Lung (tissue), 12 donors: ENCODE data around the gene MYO5A. TPM values are rescaled to one million over a fixed set of nuclear protein-coding genes. Genes with fewer than 3 reads are reported as not detected.

ENCODE experiments used
- ATAC-seq: fragments of 200-7000 bp; cut with Tn5 transposase; one replicate; pipeline ENCODE4 v1.9.1; 2020; ENCODE audit warnings: moderate number of reproducible peaks; ENCODE audit not compliant: insufficient read depth, low FRiP score
- DNase-seq, 3 donors: peaks; one replicate each; pipeline ENCODE4 v3.0.0-alpha.2; 2013 to 2017
- H3K27ac ChIP-seq, 2 donors: one replicate each; pipeline ENCODE4 v1.5.1; 2013; ENCODE audit warnings: mild to moderate bottlenecking in 2 of 2, moderate library complexity in 2 of 2, control low read depth in 1 of 2, inconsistent platforms in 1 of 2, low read depth in 1 of 2, low read length in 1 of 2
- H3K27me3 ChIP-seq, 3 donors: one replicate each; pipeline ENCODE4 v1.5.1; 2013; ENCODE audit warnings: low read length in 2 of 3; ENCODE audit not compliant: control insufficient read depth in 3 of 3, insufficient read depth in 3 of 3
- H3K36me3 ChIP-seq, 4 donors: one replicate each; pipeline ENCODE4 v1.5.1; 2013; ENCODE audit warnings: low read length in 4 of 4, mild to moderate bottlenecking in 1 of 4, moderate library complexity in 1 of 4; ENCODE audit not compliant: control insufficient read depth in 4 of 4, insufficient read depth in 4 of 4
- H3K4me1 ChIP-seq, 5 donors: one replicate each; pipeline ENCODE4 v1.5.1; 2013; ENCODE audit warnings: low read length in 5 of 5, mild to moderate bottlenecking in 2 of 5, moderate library complexity in 1 of 5; ENCODE audit not compliant: control insufficient read depth in 5 of 5, insufficient read depth in 5 of 5
- H3K4me3 ChIP-seq: one replicate; pipeline ENCODE4 v1.5.1; 2013; ENCODE audit warnings: mild to moderate bottlenecking, control low read depth, moderate library complexity
- H3K9ac ChIP-seq, 2 donors: one replicate each; pipeline ENCODE4 v1.5.1; 2013; ENCODE audit warnings: low read length in 2 of 2, control low read depth in 1 of 2; ENCODE audit not compliant: insufficient read depth in 1 of 2
- H3K9me3 ChIP-seq, 4 donors: one replicate each; pipeline ENCODE4 v1.5.1; 2013; ENCODE audit warnings: low read length in 3 of 4, mild to moderate bottlenecking in 1 of 4, moderate library complexity in 1 of 4; ENCODE audit not compliant: control insufficient read depth in 4 of 4, insufficient read depth in 3 of 4
- CTCF ChIP-seq: IDR thresholded peaks from 2 replicates; pipeline ENCODE4 v1.5.1; 2012; ENCODE audit warnings: mild to moderate bottlenecking; ENCODE audit errors: control extremely low read depth, extremely low read depth
- WGBS, 2 donors: extraction: QIAGEN DNeasy Blood & Tissue Kit; methylation state at CpG; one replicate each; pipeline ENCODE4 v1.1.7; 2013; 5-methylcytosine and 5-hydroxymethylcytosine counted together
- polyA plus RNA-seq, 2 donors: library from polyadenylated mRNA; stranded (reverse); fragments of 200-250 nt; gene quantifications; one replicate each; pipeline ENCODE4 v1.2.1, GENCODE V29; 2013
- total RNA-seq, 2 donors: library from RNA; depleted of rRNA in 1 of 2; stranded (reverse); fragments of >200 nt in 1 of 2; gene quantifications; one replicate each; pipeline ENCODE4 v1.2.1, GENCODE V29; 2014 to 2021
- donor health status: control.
- donor health status: control.
- donor health status: Bipolar disorder and iron deficiency.
- donor health status: healthy.
- donor health status: DM: yes; HTN: yes; CAD: no.

Gene MYO5A
- total and polyA plus RNA-seq, 4 donors, result 4.5 to 30.5 (median 13.3) TPM

- Histone ChIP-seq H3K27me3 (no peaks in the 10 kb centered on the region), H3K36me3 (peaks cover 0 to 11% (median 2%) of the 10 kb centered on the region in 4 donors), H3K4me1 (peaks cover 0 to 25% (median 6%) of the 10 kb centered on the region in 5 donors), H3K4me3 (no peak overlapping the region), H3K9me3 (no peaks in the 10 kb centered on the region), H3K27ac (no peak overlapping the region), H3K9ac (no peak overlapping the region)
- WGBS, 2 donors, result 85 to 86% methylated on average over 4 of the region's 4 CpGs
- DNase-seq (no peak), ATAC-seq (no peak)
- TF ChIP-seq CTCF, result no peak
These were observed 34.9 kb upstream of the MYO5A start for GRCh38 chr15:52563501-52564060.

GRCh38 chr15:52559575-52559974 is 30.9 kb upstream of the MYO5A start:
- 84 to 86% methylated on average over 2 of the region's 2 CpGs for WGBS, 2 donors
- peaks cover 0 to 16% (median 2%) of the 10 kb centered on the region in 4 donors for H3K36me3 ChIP-seq
- no peaks in the 10 kb centered on the region for H3K27me3 ChIP-seq
- no peak for TF ChIP-seq CTCF
- H3K4me3 ChIP-seq, result no peak overlapping the region
- DNase-seq, result no peak
- H3K9me3 ChIP-seq, result no peaks in the 10 kb centered on the region
- H3K4me1 ChIP-seq, result peaks cover 0 to 10% (median 0%) of the 10 kb centered on the region in 5 donors
- peak overlapping the region in 1 of 2 donors; percentile 33 for H3K27ac ChIP-seq
- no peak for ATAC-seq
- H3K9ac ChIP-seq, result no peak overlapping the region

GRCh38 chr15:52559022-52559421 is 30.3 kb upstream of the MYO5A start:
- no peak for TF ChIP-seq CTCF
- 83 to 89% methylated on average over 6 of the region's 6 CpGs for WGBS, 2 donors
- H3K27me3 ChIP-seq, result no peaks in the 10 kb centered on the region

GRCh38 chr15:52558196-52558595 is 29.5 kb upstream of the MYO5A start:
- Histone ChIP-seq H3K27me3 (no peaks in the 10 kb centered on the region), H3K9ac (no peak overlapping the region), H3K4me3 (no peak overlapping the region), H3K9me3 (no peaks in the 10 kb centered on the region), H3K36me3 (peaks cover 0 to 13% (median 4%) of the 10 kb centered on the region in 4 donors), H3K27ac (no peak overlapping the region), H3K4me1 (peaks cover 0 to 12% (median 0%) of the 10 kb centered on the region in 5 donors)
- peak; percentile 47 for ATAC-seq
- no peak for TF ChIP-seq CTCF
- WGBS, 2 donors, result 85 to 88% methylated on average over 5 of the region's 5 CpGs
- no peak for DNase-seq

More at GRCh38 chr15:52559022-52559421, 30.3 kb upstream of the MYO5A start:
- Histone ChIP-seq H3K36me3 (peaks cover 0 to 14% (median 2%) of the 10 kb centered on the region in 4 donors), H3K27ac (no peak overlapping the region), H3K4me1 (peaks cover 0 to 10% (median 0%) of the 10 kb centered on the region in 5 donors), H3K4me3 (no peak overlapping the region), H3K9me3 (no peaks in the 10 kb centered on the region), H3K9ac (no peak overlapping the region)
- ATAC-seq (no peak), DNase-seq (no peak)
